GM06990 (cell line): ENCODE measurements around the gene TBC1D4.
A peak's percentile ranks its signal among the peaks of the same experiment; 100 is the strongest.

Experiments used
- DNase-seq: peaks from one replicate; pipeline ENCODE4 v3.0.0-alpha.2; 2011; ENCODE audit not compliant: insufficient read length; ENCODE audit errors: extremely low read depth
- H3K27me3 ChIP-seq: replicated peaks from 2 replicates; pipeline ENCODE4 v1.6.0; 2011; ENCODE audit warnings: low read length; ENCODE audit not compliant: control insufficient read depth, insufficient read depth
- H3K36me3 ChIP-seq: 2 replicates; pipeline ENCODE4 v1.5.1; 2011; ENCODE audit warnings: low read length; ENCODE audit not compliant: control insufficient read depth, insufficient read depth
- H3K4me3 ChIP-seq: replicated peaks from 2 replicates; pipeline ENCODE4 v1.5.1; 2011; ENCODE audit warnings: low read depth, mild to moderate bottlenecking, control low read depth, low read length
- TF ChIP-seq, protein P1 (sequence below): IDR thresholded peaks from 2 replicates; pipeline ENCODE4 v1.5.1; 2011; ENCODE audit warnings: low read length, control low read depth, mild to moderate bottlenecking, inconsistent platforms; ENCODE audit not compliant: insufficient read depth, poor library complexity, severe bottlenecking

Gene TBC1D4

DNA sequence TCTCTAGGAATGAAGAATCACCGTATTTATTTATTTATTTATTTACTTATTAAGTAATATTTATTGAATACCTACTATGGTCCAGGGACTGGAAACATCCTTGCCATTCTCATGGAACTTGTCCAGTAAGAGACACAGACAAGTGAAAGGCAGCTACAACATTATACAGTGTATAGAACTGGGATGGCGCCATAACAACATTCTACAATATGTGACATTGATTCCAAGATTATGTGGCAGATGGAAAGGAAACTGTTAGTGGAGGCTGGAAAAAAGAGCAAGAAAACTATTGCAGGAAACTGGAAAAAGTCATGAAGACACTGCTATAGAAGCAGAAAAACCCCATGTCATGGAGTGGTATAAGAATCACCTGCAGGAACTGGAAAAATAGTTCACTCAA is 9.4 kb upstream of the TBC1D4 start:
- H3K4me3 ChIP-seq, result no peak overlapping the region
- no peaks in the 10 kb centered on the region for H3K36me3 ChIP-seq
- no peaks in the 10 kb centered on the region for H3K27me3 ChIP-seq
- TF ChIP-seq, protein P1, sequence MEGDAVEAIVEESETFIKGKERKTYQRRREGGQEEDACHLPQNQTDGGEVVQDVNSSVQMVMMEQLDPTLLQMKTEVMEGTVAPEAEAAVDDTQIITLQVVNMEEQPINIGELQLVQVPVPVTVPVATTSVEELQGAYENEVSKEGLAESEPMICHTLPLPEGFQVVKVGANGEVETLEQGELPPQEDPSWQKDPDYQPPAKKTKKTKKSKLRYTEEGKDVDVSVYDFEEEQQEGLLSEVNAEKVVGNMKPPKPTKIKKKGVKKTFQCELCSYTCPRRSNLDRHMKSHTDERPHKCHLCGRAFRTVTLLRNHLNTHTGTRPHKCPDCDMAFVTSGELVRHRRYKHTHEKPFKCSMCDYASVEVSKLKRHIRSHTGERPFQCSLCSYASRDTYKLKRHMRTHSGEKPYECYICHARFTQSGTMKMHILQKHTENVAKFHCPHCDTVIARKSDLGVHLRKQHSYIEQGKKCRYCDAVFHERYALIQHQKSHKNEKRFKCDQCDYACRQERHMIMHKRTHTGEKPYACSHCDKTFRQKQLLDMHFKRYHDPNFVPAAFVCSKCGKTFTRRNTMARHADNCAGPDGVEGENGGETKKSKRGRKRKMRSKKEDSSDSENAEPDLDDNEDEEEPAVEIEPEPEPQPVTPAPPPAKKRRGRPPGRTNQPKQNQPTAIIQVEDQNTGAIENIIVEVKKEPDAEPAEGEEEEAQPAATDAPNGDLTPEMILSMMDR, result no peak
- DNase-seq, result no peak

DNA sequence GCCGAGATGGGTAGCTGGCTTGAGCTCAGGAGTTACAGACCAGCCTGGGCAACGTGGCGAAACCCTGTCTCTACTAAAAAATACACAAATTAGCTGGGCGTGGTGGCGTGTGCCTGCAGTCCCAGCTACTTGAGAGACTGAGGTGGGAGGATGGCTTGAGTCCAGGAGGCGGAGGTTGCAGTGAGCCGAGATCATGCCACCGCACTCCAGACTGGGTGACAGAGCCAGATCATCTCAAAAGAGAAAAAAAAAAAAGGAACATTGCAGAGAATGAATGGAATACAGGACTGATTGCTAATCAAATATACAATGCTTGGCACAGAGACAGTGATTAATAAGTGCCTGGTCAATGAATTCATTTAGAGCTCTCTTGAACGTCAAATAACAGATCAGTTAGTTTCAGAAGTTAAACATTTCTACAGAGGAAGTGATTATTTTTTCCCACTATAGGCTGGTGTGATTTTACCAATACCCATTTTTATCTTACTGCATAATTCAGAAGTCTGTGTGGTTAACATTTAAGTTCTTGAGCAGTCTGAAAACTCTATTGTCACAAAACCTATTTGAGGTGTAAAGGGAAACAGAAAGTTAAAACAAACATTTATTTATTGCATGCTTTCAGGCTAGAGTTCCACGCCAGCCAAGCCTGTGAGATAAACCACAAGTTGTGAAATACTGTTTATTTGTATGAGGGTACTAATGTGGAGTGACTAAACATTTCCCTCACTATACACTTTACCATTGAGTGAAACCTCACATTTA is 7.7 kb upstream of the TBC1D4 start:
- no peak overlapping the region for H3K4me3 ChIP-seq
- peak; percentile 44 for DNase-seq
- H3K36me3 ChIP-seq, result no peaks in the 10 kb centered on the region

DNA sequence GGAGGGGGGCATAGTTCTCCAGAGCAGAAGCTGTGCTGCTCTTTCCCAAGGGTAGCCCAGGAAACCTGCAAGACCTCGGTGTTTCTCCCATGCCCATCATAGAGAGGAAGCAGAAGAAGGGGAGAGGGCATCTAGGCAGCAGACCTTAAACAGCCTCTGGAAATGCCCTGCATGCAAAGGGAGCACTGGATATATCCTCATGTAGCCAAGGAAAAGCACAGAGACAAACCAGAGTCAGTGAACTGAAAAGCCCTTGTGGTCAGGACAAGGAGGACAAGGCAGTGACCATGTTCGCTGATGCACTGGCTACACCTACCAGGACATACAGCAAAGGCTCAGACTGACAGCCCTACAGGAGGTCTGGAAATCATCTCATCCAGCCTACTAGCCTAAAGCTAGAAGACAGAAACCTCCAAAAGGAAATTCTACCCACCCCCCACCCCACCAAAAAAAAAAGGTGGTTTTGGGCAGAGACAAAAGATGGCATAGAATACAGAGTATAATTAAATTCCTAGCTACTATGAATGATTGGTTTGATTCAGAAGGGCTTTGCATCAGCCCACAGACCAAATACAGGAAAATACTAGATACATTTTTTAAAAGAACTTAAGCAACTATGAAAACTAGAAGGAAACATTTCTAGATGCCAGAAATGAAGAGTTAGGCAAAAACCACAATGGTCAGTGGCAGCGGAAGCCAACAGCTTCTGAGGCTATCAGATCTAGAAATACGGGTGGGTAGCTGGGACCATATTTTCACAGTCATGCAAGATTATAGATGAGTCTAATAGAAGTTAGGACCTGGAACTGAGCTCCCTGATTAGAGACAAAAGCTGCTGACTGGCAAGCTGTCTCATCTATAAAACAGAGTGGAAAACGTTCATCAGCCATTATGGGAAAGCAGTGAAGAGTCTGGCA is 4.4 kb upstream of the TBC1D4 start:
- H3K4me3 ChIP-seq, result no peak overlapping the region
- no peaks in the 10 kb centered on the region for H3K36me3 ChIP-seq
- H3K27me3 ChIP-seq, result no peaks in the 10 kb centered on the region
- no peak for DNase-seq
- TF ChIP-seq, protein P1, result no peak

More for the DNA sequence above, 7.7 kb upstream of the TBC1D4 start:
- no peaks in the 10 kb centered on the region for H3K27me3 ChIP-seq
- TF ChIP-seq, protein P1, result no peak

DNA sequence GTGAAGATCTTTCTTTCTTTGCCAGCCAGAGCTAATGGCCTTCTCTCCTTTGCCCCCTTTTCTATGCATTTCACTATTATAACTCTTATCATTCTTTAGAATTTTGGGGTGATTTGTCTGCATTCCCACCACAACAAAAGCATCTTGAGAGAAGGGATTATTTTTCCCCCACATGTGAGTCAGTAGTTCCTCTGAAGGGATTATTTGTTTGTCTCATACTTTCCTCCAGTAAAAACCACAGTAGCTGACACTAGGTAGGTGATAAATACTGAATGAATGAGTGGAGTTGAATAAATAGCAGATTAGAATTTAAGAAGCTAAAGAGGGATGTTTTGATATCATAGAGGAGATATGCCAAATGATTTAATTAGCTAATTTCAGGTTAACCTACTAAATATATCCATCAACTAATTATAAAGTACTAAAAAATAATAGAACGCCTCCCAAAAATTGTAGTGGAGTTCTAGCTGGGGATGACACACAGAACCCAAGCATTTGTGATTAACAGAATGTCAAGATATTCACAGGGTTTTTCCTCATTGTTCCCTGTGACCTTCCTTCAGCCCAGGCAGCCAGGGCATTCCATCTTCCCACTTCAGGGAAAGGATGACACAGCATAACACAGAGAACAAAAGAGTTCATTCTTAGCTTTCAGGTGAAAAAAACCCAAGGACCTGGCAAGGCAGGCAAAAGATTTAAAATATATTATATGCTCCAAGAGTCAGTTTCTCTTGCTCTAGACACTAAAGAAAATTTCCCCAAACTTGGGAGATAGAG is 3.5 kb upstream of the TBC1D4 start:
- DNase-seq, result no peak
- Histone ChIP-seq H3K36me3 (no peaks in the 10 kb centered on the region), H3K27me3 (no peaks in the 10 kb centered on the region; the same call in 1 of the 2 replicates), H3K4me3 (no peak overlapping the region)
- TF ChIP-seq, protein P1, result no peak

DNA sequence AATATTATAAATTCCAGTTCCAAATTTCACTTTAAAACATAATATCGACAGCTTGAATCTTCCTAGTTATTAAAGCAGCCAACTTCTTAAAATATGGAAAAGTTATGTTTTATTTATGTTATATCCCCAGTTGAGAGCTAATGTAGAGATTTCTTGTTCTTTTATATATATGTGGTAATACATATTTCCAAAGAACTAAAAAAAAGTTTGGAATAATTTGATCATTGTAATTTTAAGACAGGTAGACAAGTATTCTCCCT is 781 bp upstream of the TBC1D4 start:
- H3K36me3 ChIP-seq, result no peaks in the 10 kb centered on the region

More for the DNA sequence above, 781 bp upstream of the TBC1D4 start:
- DNase-seq, result no peak
- TF ChIP-seq, protein P1, result no peak
- Histone ChIP-seq H3K4me3 (peak overlapping the region; percentile 85; the same call in 1 of the 2 replicates), H3K27me3 (no peaks in the 10 kb centered on the region; the same call in 1 of the 2 replicates)
